ENCODE data around the gene GORASP1.

DNA sequence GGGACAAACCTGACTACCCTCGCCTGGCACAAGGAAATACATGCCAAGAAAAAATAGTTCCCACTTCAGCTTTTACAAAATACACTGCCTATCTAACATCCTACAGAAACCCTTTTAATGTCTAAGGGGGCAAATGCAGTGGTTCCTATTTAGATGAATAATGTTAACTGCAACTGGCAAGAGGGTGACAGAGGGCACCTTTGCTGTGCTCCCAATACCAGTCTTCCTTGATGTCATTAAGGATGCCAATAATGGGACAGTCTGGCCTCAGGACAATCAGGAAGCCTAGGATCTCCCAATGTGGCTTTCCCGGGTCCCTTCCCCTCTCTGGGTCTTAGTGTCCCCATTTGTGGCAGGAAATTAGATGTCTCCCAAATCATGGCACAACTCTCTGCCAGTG is 32.0 kb upstream of the GORASP1 start:
- TF ChIP-seq, protein P1, sequence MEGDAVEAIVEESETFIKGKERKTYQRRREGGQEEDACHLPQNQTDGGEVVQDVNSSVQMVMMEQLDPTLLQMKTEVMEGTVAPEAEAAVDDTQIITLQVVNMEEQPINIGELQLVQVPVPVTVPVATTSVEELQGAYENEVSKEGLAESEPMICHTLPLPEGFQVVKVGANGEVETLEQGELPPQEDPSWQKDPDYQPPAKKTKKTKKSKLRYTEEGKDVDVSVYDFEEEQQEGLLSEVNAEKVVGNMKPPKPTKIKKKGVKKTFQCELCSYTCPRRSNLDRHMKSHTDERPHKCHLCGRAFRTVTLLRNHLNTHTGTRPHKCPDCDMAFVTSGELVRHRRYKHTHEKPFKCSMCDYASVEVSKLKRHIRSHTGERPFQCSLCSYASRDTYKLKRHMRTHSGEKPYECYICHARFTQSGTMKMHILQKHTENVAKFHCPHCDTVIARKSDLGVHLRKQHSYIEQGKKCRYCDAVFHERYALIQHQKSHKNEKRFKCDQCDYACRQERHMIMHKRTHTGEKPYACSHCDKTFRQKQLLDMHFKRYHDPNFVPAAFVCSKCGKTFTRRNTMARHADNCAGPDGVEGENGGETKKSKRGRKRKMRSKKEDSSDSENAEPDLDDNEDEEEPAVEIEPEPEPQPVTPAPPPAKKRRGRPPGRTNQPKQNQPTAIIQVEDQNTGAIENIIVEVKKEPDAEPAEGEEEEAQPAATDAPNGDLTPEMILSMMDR (IDR thresholded peaks at IDR 0.05; ENCODE audit: insufficient read depth, low read depth, low read length): no peak
- no peak for TF ChIP-seq EZH2 (IDR thresholded peaks at IDR 0.05; ENCODE audit: insufficient read depth, low read length)

All from astrocyte (in vitro differentiated cells and primary cell).